AG20443 (cell line): ENCODE results near the gene LAMC3.

ENCODE experiments used
- DNase-seq: peaks from one replicate; pipeline ENCODE4 v3.0.0; 2012; ENCODE audit warnings: low spot score, mixed read lengths

Gene LAMC3

DNA sequence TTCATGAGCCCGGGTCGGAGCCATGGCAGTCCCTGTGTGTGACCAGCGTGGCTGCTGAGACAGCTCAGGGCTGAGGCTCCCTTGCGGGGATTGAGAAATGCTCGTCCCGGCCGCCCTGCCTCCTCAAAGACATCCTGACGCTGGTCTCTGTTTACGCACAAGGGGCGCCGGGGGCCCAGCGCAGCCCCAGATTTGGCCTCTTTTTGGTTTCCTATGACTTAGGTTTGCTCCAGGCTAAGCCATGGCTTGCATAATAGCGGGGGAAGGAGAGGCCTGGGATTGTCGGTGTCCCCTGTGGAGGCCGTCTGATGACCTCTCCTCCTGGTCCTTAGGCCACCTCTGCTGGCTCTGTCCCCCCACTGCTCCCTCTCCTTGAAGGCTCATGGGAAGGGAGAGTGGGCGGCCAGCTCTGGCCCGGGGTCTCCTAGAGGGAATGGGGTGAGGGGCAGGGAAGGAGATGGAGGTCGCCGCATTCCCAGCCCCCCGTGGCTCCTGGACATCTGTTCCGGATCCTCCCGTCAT is 3.5 kb downstream of the LAMC3 start:
- no peak for DNase-seq

DNA sequence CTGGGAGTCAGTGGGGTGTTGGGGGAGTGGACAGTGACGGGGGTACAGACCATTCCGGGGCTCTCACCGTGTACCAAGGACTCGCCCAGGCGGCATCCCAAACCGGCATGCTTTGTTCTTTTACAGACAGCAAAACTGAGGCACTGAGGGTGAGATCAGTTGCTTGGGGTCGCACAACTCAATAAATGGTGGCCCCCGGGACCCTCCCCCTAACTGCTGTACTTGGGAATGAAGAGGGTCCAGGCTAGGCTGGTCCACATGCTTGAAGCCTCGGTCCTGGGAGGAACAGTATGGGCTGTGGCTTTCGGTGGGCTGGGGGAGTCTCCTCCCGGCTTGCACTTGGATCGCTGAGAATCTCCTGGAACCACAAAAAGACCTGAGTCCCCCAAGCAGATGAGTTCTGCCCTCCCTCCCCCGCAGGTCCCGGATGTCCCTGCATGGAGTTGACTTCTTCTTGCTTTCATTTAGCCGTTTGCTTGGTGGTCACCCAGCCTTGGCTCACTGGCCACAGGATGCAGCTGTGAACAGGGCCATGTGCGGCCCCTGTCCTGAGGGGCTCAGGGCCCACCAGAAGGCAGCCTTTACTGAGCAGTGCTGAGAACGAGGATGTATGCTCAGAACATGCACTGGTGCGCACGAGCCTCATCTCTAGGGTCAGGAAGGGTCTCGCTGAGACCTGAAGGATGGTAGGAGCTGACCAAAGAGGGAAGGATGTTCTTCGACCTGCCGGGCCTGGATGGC is 4.2 kb downstream of the LAMC3 start:
- DNase-seq, result no peak

DNA sequence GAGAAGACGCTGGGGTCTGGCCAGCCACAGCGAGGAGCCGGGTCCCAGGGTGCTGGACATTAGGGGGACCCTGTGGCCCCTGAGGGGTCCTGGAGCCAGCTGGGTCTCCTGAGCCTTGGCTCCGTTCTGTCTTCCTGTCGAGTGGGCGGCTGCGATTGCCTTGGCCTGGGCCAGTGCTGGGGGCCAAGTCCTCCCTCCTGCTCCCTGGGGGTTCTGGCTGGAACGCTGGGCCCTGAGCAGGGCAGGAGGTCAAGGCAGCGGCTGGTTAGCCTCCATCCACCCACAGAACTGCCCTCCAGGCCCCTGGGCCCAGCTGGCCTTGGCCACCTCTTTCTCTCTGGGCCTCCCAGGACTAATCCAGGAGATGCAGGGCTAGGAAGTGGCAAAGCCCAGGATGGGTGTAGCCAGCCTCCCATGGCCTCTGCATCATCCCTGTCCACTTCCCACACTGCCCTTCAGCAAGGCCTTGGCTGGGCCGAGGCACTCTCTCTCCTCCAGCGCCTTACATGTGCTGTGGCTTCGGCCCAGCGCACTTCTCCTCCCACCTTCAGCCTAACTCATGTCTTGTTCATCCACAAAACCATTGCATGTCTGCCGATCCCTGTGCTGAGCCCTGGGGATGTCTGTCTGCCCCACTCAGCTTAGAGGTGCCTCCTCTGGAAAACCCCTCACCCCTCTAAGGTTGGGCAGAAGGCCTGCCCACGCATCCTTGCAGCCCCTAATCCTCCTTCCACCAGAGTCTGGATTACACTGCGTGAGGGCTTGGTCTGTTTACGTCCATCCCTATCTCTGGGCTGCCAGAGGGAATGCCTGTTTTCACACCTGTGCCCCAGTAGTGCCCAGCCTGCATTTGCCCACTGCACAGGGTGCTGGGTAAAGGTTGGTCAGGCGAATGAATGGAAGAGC is 5.0 kb downstream of the LAMC3 start:
- no peak for DNase-seq

DNA sequence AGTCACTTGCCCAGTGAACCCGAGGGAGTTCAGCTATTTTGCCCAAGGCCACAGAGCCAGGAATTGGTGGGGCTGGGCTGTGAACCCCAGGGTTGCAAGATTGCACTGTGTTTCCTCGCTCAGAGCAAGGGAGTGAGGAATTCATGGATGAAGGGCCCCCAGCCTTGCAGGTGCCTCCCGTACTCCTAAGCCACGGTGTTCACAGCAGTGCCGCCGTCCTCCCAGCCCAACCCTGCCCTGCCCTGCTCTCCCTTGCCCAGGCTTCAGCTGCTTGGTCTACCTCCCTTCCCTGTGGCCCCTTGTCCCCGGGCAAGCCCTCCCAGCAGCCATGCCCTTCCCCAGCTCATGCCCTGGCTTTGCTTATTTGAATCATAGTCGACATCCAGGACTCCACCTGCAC is 6.1 kb downstream of the LAMC3 start:
- no peak for DNase-seq

DNA sequence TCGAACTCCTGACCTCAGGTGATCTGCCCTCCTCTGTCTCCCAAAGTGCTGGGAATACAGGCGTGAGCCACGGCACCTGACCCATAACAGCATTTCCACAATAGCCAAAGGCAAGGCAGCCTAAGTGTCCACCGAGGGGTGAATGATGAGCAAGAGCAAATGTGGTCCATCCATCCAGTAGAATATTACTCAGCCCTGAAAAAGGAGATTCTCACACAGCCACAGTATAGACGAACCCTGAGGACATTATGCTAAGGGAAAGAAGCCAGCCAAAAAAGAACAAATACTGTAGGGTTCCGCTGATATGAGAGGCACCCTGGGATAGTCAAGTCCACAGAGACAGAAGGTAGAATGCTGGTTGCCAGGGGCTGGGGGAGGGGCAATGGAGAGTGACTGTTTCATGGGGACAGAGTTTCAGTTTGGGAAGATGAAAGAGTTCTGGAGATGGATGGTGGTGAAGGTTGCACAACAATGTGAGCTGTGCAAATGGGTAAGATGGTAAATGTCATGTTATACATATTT is 7.0 kb downstream of the LAMC3 start:
- DNase-seq, result no peak

DNA sequence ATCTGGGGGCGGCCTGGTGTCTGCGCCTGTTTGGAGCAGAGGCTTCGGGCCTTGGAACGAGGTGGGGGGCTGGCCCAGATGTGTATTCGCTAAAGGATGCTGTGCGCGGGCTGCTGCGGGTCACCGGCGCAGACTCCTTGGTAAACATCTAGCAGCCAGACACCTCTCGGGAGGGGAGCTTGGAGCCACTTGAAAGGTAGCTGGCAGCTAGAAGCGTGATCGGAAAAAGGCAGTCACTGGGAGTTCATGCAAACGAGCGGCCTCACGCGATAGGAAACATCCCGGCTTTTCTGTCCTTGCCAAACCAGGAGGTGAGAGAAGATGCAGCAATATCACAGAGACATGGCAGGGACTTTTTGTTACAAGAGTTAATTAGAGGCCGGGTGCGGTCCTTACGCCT is 8.1 kb downstream of the LAMC3 start:
- no peak for DNase-seq

DNA sequence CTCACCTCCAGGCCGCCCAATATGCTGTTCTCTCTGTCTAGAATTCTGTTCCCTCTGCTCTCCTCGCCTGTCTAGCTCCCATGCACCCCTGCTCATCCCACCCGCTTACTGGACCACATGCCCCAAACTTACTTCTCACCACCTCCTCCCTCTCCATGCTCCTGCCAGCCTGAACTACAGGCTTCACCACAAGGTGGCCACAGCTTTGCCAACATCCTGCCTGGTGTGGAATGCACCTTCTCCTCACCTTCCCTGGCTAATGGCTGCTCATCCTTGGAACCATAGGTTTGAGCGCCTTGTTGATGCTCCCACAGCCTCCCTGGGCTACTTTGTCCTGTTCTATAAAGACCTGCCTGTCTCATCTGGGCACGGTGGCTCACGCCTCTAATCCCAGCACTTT is 9.6 kb downstream of the LAMC3 start:
- DNase-seq, result no peak

DNA sequence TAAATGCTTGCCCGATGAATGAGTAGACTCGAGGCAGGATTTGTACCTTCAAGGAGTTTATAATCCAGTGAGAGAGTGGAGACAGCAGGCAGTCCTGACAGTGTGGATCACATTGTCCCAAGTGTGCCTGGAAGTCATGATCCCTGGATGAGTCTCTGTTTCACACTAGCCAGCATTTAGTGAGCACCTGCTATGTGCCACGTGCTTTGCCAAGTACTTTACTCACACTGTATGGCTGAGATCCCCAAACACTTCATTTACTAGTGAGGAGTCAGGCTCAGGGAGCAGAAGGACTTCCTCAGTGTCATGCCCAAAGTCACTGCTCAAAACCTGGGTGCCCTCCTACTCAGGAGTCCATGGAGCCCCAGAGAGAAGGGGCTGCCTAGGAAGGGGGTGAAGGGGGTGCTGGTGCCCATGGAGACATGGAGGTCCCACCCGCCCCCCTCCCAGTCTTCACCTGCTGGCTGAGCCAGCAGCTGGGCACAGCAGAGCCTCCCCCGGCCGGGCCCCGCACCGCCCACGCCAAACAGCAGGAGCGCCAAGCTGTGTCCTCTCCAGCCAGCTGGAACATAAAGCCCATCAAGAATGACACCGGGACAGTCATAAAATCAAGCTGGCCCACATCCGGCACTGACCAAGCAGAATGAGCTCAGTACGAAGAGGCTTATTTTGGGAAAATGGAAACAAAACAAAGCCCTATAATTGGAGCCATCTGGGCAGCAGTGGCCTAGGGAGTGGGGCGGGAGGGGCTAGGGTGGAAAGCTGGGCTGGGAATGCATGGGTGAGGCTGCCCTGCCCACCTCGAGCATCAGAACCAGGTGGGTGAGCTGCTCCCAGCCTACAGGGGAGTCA is 10.6 kb downstream of the LAMC3 start:
- DNase-seq, result peak; percentile 75

DNA sequence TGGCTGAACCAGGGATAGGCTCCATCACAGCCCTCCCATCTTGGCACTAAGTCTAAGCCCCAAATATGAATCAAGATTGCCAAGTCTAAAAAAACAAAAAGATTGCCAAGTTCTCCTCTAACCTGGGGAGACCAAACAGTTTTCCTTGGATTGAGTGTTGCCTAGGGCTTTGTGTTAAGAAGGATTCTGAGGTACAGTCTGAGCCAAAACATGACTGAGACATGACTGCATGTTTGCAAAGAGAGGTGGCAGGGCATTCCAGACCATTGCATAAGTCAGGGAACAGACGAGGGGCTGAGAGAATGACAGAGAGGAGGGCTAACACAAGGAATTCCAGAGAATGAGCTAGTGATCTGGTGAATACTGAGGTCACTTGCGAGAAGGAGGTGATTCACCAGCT is 11.4 kb downstream of the LAMC3 start:
- DNase-seq, result peak; percentile 85

DNA sequence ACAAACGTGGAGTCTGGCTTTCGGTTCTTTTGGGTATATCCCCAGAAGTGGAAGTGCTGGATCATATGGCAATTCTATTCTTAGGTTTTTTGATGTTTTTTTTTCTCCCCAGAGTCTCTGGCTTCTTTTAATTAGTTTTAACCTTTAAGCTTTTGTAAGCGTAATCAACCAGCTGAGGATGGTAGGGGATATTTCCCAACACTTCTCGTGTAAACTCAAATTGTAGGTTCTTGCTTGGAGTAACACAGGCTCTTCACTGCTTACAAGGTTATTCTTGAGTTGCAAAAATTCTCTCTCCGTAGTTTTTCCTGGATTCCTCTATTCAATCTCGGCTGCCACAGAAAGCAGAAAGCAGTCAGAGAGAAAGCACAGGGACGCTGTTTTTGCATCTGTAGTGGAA is 11.9 kb downstream of the LAMC3 start:
- DNase-seq, result peak; percentile 39

DNA sequence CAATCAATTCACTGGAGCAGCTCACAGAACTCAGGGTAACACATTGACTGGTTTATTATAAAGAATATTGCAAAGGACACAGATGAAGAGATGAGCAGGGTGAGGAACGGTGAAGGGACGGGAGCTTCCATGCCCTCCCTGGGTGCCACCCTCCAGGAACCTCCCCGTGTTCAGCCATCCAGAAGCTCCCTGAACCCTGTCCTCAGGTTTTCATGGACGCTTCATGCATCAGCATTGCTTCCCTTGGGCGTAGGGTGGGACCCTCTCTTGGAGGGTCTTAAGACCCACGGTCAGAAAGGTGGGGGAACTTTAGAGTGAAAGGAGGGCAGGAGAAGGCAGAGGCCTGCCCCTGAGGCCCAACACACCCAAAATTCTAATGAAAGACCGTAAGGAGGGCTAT is 12.8 kb downstream of the LAMC3 start:
- no peak for DNase-seq

DNA sequence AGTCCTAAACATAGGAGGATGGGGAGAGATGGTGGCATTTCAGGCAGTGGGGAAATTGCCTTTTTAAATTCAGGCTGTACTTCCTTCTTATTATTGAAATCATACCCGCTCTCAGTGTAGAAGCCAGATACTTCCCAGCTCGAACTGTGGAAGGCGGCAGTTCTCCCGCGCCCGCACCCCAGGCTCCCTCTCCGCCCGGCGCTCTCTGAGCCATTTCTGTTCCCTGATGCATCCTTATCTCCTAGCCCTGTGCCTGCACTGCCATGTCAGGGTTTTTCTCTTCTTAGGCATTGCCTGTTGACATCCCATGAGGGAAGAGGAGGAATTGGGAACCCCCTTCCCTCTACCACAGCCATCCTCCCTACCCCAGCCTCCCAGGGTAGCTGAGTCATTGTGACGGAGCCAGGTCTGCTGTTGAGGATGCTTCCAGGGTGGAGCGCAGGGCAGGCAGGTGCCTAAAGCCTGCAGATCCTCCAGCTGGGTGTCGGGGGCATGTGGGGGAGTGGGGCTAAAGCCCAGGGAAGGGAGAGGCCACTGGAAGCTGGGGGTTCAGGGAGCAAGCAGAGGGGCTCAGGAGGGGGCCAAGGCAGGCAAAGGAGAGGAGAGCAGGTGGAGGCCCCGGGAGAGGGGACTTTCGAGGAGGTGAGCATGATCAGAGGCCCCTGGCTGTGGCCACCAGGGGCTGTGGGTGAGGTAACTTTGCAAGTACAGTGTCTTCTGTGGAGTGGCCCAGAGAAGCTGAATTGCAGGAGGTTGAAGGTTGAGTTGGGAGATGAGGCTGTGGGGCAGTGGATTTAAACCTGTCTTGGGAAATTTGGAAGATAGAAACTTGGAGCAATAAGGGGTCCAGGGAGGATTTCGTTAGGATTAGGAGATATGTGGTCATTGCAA is 16.2 kb downstream of the LAMC3 start:
- DNase-seq, result no peak

DNA sequence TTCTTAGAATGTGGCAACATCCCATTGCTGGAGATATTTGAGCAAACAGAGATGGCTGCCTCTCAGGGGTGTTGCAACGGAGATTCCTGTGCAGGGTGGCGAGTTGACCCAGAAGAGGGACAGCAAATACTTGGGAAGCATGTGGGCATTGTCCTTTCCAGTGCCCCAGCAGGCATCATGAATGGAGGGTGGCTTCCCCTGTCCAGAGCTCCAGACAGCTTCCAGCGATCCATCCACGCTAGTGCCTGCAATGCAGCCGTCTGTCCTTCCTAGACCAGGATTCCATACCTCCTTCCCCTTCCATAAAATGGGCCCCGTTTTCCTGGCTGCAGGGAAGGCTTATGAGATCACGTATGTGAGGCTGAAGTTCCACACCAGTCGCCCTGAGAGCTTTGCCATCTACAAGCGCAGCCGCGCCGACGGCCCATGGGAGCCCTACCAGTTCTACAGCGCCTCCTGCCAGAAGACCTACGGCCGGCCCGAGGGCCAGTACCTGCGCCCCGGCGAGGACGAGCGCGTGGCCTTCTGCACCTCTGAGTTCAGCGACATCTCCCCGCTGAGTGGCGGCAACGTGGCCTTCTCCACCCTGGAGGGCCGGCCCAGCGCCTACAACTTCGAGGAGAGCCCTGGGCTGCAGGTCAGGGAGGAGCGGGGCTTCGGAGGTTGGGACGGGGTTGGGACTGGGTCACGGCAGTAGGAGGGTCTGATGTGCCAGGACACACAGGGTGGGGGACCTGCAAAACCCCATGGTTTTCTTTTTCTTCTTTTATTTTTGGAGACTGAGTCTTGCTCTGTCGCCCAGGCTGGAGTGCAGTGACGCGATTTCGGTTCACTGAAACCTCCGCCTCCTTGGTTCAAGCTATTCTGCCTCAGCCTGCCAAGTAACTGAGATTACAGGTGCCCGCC is 17.2 kb downstream of the LAMC3 start:
- no peak for DNase-seq

DNA sequence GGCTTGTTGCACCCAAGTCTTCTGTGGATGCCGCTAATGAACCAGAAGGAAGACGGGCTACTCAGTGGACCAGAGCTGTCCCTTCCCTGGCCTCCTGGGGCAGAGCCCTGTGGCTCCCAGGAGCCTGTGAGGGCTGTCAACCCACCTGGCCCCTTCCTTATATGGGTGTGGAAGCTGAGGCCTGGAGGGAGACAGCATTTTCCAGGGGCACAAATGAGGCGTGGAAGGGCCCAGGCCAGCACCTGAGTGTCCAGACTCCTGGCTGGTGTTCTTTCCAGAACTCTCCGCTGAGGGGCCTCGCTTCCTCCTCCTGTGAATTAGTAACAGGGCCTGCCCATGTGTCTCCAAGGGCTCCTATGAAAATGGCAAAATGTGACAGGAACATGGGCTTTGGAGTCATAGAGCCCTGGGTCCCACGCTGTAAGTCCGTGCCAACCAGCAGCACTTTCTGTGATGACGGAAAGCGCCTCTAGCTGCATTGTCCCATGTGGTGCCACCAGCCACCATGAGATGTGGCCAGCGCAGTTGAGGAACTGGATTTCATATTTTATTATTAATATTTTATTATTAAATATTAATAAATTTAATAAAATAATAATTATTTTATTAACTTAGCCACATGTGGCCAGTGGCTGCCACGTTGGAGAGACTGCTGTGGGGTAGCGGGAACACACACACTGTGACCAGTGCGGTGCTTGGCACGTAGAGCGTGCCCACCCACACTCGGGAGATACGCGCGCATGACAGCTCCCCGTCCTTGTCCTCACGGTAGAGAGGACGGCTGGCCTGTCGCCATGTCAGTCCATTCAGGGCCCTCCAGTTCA is 18.3 kb downstream of the LAMC3 start:
- no peak for DNase-seq

DNA sequence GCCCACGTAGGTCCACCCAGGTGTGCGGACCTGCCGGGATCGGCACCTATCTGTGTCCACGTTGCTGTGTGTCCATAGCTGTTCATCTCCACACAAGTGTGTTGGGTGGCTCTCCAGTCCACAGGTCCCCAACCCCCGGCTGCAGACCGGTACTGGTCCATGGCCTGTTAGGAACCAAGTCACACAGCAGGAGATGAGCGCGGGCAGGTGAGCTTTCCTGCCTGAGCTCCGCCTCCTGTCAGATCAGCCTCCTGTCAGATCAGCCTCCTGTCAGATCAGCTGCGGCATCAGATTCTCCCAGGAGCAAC is 18.9 kb downstream of the LAMC3 start:
- no peak for DNase-seq

DNA sequence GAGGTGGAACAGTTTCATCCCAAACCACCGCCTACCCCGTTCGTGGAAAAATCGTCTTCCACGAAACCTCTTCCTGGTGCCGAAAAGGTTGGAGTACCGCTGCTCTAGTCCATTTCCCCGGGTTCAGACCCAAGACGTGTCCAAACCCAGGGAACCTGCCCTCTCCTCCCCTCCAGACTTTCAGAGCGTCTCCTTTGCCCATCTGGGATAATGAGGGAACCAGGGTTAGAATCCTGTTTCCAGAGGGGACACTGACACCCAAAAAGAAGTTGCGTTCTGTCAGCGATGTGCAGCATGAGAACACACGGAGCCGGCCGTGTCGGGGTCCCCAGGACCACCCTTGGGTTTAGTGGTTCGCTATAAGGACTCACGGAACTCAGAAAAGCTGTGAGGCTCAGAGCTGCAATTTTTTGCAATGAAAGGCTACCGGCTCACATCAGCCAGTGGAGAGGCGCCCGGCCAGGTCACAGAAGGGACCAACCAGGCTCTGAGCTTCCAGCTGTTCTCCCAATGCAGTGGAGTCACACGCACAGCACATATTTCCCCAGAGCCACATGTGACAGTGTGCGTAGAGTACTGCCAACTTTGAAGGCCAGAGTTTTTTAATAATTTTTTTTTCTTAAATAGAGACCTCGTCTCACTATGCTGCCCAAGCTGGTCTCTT is 19.4 kb downstream of the LAMC3 start:
- no peak for DNase-seq

DNA sequence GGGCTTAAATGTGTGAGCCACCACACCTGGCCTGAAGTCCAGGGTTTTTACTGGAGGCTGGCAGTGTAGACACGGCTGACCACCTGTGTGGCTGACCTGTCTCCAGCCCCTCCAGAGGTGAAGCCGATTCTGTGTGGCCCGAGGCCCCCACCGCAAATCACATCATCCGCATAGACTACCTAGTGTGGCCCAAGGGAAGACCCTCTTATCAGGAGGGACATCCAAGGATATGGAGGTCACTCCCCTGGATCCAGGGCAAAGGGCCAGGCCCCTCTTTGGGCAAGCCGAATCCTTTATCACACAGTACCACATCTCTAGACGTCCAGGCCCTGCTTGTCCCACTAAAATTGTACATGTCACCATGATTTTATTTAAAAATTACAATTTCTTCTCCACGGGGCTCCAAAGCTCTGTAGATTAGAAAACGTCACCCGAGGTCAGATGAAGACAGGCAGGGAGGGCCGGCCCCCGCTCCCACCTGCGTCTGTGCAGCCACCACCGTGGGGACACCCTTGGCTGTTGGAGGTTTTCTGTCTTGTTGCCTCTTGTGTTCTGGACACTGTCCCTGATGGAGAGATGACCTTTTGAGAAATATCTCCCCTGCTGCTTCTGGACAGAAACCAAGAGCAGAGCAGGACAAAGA is 20.1 kb downstream of the LAMC3 start:
- DNase-seq, result no peak

DNA sequence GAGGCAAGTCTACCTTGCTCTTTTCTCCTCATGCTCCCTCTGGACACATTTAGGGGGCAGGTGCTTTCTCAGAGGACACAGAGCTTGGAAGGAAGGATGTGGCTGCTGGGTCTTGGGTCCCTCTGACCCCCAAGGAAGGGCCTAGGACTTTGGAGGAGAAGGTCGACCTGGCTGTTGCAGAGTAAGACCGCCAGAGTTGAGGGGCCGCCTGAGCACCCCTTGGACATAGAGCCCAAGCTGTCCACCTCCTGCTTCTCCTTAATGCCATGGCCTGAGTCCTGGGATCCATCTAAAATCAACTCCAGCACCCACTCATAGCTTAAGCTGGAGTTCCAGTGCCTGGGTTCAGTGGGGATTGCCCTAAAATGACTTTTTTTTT is 20.6 kb downstream of the LAMC3 start:
- no peak for DNase-seq
